ENCODE data around the gene SRCIN1.

Gene SRCIN1

GRCh38 chr17:38587203-38587602, 18.5 kb downstream of the SRCIN1 start:
- Histone ChIP-seq H3K27ac (ENCODE audit: low read depth, low read length) (no peak overlapping the region), H3F3A (ENCODE audit: insufficient read depth) (no peaks in the 10 kb centered on the region), H3K4me3 (ENCODE audit: insufficient read depth, low read length, poor library complexity, severe bottlenecking) (no peak overlapping the region), H3K36me3 (ENCODE audit: low read length) (no peaks in the 10 kb centered on the region), H3K9me2 (replicated peaks; ENCODE audit: insufficient read depth, low read length) (no peaks in the 10 kb centered on the region), H3K79me2 (ENCODE audit: insufficient read depth, low read length) (no peaks in the 10 kb centered on the region), H3K9me3 (ENCODE audit: insufficient read depth, low read length) (no peaks in the 10 kb centered on the region), H3K4me2 (ENCODE audit: low read depth, low read length, poor library complexity, severe bottlenecking) (no peak overlapping the region), H4K20me1 (ENCODE audit: low read depth, low read length) (no peaks in the 10 kb centered on the region), H2AFZ (ENCODE audit: low read depth, low read length, severe bottlenecking) (no peak overlapping the region), H3K27me3 (ENCODE audit: low read length) (no peaks in the 10 kb centered on the region), H3K9ac (ENCODE audit: low read length) (no peak overlapping the region)
- TF ChIP-seq EZH2phosphoT487 (conservative IDR thresholded peaks at IDR 0.05; ENCODE audit: low read length) (no peak), CTCF (IDR thresholded peaks at IDR 0.05; ENCODE audit: insufficient read depth, low read length, poor library complexity, severe bottlenecking) (no peak)

- H3K27ac ChIP-seq (ENCODE audit: low read depth, low read length): no peak overlapping the region
Observed at GRCh38 chr17:38586788-38587187, 19.0 kb downstream of the SRCIN1 start.

GRCh38 chr17:38585918-38586529, 19.7 kb downstream of the SRCIN1 start:
- Histone ChIP-seq H4K20me1 (ENCODE audit: low read depth, low read length) (no peaks in the 10 kb centered on the region), H3K4me3 (ENCODE audit: insufficient read depth, low read length, poor library complexity, severe bottlenecking) (no peak overlapping the region), H3K27me3 (ENCODE audit: low read length) (no peaks in the 10 kb centered on the region), H3K4me2 (ENCODE audit: low read depth, low read length, poor library complexity, severe bottlenecking) (no peak overlapping the region), H2AFZ (ENCODE audit: low read depth, low read length, severe bottlenecking) (no peak overlapping the region), H3F3A (ENCODE audit: insufficient read depth) (no peaks in the 10 kb centered on the region), H3K27ac (ENCODE audit: low read depth, low read length) (no peak overlapping the region), H3K36me3 (ENCODE audit: low read length) (no peaks in the 10 kb centered on the region), H3K79me2 (ENCODE audit: insufficient read depth, low read length) (no peaks in the 10 kb centered on the region), H3K9me3 (ENCODE audit: insufficient read depth, low read length) (no peaks in the 10 kb centered on the region), H3K9ac (ENCODE audit: low read length) (no peak overlapping the region), H3K9me2 (replicated peaks; ENCODE audit: insufficient read depth, low read length) (no peaks in the 10 kb centered on the region)
- TF ChIP-seq CTCF (IDR thresholded peaks at IDR 0.05; ENCODE audit: insufficient read depth, low read length, poor library complexity, severe bottlenecking): no peak

More at GRCh38 chr17:38586788-38587187, 19.0 kb downstream of the SRCIN1 start:
- H3K9me3 ChIP-seq (ENCODE audit: insufficient read depth, low read length): no peaks in the 10 kb centered on the region
- H4K20me1 ChIP-seq (ENCODE audit: low read depth, low read length): no peaks in the 10 kb centered on the region
- H3K79me2 ChIP-seq (ENCODE audit: insufficient read depth, low read length): no peaks in the 10 kb centered on the region
- no peaks in the 10 kb centered on the region for H3F3A ChIP-seq (ENCODE audit: insufficient read depth)
- H3K9ac ChIP-seq (ENCODE audit: low read length): no peak overlapping the region
- H3K27me3 ChIP-seq (ENCODE audit: low read length): no peaks in the 10 kb centered on the region
- no peaks in the 10 kb centered on the region for H3K36me3 ChIP-seq (ENCODE audit: low read length)
- H3K4me2 ChIP-seq (ENCODE audit: low read depth, low read length, poor library complexity, severe bottlenecking): no peak overlapping the region
- H3K9me2 ChIP-seq (replicated peaks; ENCODE audit: insufficient read depth, low read length): no peaks in the 10 kb centered on the region
- no peak overlapping the region for H2AFZ ChIP-seq (ENCODE audit: low read depth, low read length, severe bottlenecking)
- H3K4me3 ChIP-seq (ENCODE audit: insufficient read depth, low read length, poor library complexity, severe bottlenecking): no peak overlapping the region
- TF ChIP-seq EZH2phosphoT487 (conservative IDR thresholded peaks at IDR 0.05; ENCODE audit: low read length): no peak
- no peak for TF ChIP-seq CTCF (IDR thresholded peaks at IDR 0.05; ENCODE audit: insufficient read depth, low read length, poor library complexity, severe bottlenecking)
